ENCODE results near the gene ASCC1. TPM values are rescaled to one million over a fixed set of nuclear protein-coding genes. Genes with fewer than 3 reads are reported as not detected.

The ASCC1 gene
- total and polyA plus RNA-seq, 9 donors, result 21.6 to 53.9 (median 31.1) TPM

GRCh38 chr10:72261784-72262404 lies 45.8 kb upstream of the ASCC1 start:
- intact Hi-C loops (cut with DNase I), result no loop called here
- Histone ChIP-seq H3K27ac (peak overlapping the region; percentile 93 to 95), H3K9me3 (no peaks in the 10 kb centered on the region), H3K27me3 (no peaks in the 10 kb centered on the region), H3K4me3 (no peak overlapping the region), H3K36me3 (no peaks in the 10 kb centered on the region), H3K4me1 (ENCODE audit: insufficient read depth) (peaks cover 20% of the 10 kb centered on the region)
- TF ChIP-seq EP300 (IDR thresholded peaks at IDR 0.05) (no peak), POLR2A (IDR thresholded peaks at IDR 0.05) (no peak)
- no peak for DNase-seq
- WGBS, 3 donors, result 87 to 91% (median 89%) methylated on average over 7 of the region's 7 CpGs

- no peaks in the 10 kb centered on the region for H3K9me3 ChIP-seq
- peaks cover 23% of the 10 kb centered on the region for H3K4me1 ChIP-seq (ENCODE audit: insufficient read depth)
- no peaks in the 10 kb centered on the region for H3K27me3 ChIP-seq
- peak overlapping the region; percentile 93 to 95 for H3K27ac ChIP-seq
- no peak for DNase-seq
- H3K36me3 ChIP-seq, result no peaks in the 10 kb centered on the region
- H3K4me3 ChIP-seq, result peak overlapping the region; percentile 52
- intact Hi-C loops (cut with DNase I), result no loop called here
- TF ChIP-seq POLR2A (IDR thresholded peaks at IDR 0.05) (peak; percentile 72), CTCF (IDR thresholded peaks at IDR 0.05) (no peak)
- 8 to 15% (median 9%) methylated on average over 17 to 30 of the region's 30 CpGs for WGBS, 3 donors
Measured at GRCh38 chr10:72260976-72261783, 45.1 kb upstream of the ASCC1 start.

GRCh38 chr10:72260239-72260975 lies 44.3 kb upstream of the ASCC1 start:
- H3K27me3 ChIP-seq, result no peaks in the 10 kb centered on the region
- peaks cover 28% of the 10 kb centered on the region for H3K4me1 ChIP-seq (ENCODE audit: insufficient read depth)
- H3K4me3 ChIP-seq, result peak overlapping the region; percentile 52
- WGBS, 3 donors, result 5 to 14% (median 8%) methylated on average over 17 to 19 of the region's 19 CpGs
- TF ChIP-seq EP300 (IDR thresholded peaks at IDR 0.05) (peak; percentile 1), CTCF (IDR thresholded peaks at IDR 0.05) (peak in 1 of 3 donors; percentile 2), POLR2A (IDR thresholded peaks at IDR 0.05) (no peak)
- intact Hi-C loops (cut with DNase I), result no loop called here
- peak overlapping the region; percentile 93 to 95 for H3K27ac ChIP-seq
- DNase-seq, result peak; percentile 95 to 96 (median 95)
- no peaks in the 10 kb centered on the region for H3K9me3 ChIP-seq
- H3K36me3 ChIP-seq, result no peaks in the 10 kb centered on the region

- DNase-seq, result no peak
- intact Hi-C loops (cut with DNase I), result loop anchor here in 1 of 4 donors (5.0 kb wide), 1 partner anchor 37 kb away; no protein-coding TSS in a partner anchor
- Histone ChIP-seq H3K9me3 (no peaks in the 10 kb centered on the region), H3K36me3 (no peaks in the 10 kb centered on the region), H3K4me3 (no peak overlapping the region), H3K27ac (peak overlapping the region; percentile 93 to 95), H3K27me3 (no peaks in the 10 kb centered on the region), H3K4me1 (ENCODE audit: insufficient read depth) (peaks cover 34% of the 10 kb centered on the region)
- WGBS, 3 donors, result 22 to 37% (median 37%) methylated on average over 5 of the region's 5 CpGs
- TF ChIP-seq EP300 (IDR thresholded peaks at IDR 0.05) (no peak), POLR2A (IDR thresholded peaks at IDR 0.05) (no peak), CTCF (IDR thresholded peaks at IDR 0.05) (no peak)
Measured at GRCh38 chr10:72259491-72260238, 43.6 kb upstream of the ASCC1 start.
